Measurements from ENCODE around the gene MAPRE3.

Gene MAPRE3

DNA sequence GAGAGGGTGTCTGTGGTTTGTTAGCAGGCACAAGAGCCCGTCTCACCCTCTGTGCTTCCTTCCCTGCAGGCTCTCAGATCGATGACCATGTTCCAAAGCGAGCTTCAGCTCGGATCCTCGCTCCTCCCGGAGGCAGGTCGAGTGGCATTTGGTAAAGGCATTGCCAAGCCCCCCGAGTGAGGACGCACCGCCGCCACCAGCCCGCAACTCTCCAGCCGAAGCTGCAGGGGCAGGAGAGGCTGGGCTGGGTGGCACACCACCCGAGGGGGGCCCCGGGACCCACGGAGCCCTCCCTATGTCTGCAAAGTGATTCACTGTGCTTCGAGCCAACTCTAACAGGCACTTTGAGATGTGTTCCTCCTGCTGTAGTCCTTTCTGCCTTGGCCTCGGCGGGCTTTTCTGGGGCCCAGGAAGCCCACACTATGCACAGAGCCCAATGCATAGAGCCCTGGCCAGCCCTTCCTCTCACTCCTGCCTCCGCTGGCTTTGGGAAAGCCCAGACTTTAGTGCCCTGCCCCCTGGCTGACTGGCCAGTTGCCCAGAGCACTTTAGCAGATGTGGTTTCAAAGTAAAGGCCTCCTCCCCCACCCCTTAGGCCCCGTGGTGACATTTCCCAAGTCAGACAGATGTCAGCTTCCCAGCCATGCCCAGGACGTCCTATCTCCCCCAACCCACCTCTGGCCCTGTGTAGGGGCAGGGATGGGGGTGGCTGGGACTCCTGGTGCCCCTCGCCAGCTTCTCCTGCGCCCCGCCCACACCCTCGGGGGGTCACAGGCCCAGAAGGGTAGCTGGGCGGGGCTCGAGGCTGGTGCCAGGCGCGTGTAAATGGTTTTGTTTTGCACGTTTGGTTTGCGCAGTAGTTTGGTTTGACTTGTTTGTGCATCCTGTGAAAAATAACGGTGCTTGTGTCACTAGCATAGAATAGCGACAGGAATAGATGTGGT is 23.3 kb upstream of the MAPRE3 start:
- no peak for FAIRE-seq
- DNase-seq (ENCODE audit: extremely low spot score, insufficient read length, low read depth): no peak

- FAIRE-seq (no peak), DNase-seq (ENCODE audit: extremely low spot score, insufficient read length, low read depth) (no peak)
Measured at GRCh38 chr2:26948800-26949199, 21.6 kb upstream of the MAPRE3 start.

DNA sequence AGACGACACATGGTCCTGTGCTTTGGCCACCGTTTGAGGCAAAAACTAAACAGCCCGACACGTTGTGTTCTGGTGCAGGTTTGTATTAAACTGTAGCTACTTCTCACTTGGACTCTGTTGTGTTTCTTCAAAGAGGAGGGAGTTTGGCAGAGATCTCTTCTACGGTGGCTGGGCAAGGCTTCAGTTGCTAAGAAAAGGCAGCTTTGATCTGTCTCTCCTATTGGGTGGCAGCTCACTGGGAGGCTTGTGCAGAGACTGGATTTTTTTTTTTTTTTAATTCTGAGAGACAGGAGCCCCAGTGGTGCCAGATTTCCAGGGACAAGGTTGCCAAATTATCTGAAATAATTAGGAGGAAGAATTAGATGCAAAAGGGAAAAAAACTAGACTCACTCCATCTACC is 20.2 kb upstream of the MAPRE3 start:
- DNase-seq (ENCODE audit: extremely low spot score, insufficient read length, low read depth): no peak
- no peak for FAIRE-seq

GRCh38 chr2:26951236-26951635 is 19.2 kb upstream of the MAPRE3 start:
- FAIRE-seq (no peak), DNase-seq (ENCODE audit: extremely low spot score, insufficient read length, low read depth) (no peak)

GRCh38 chr2:26952374-26952773 is 18.1 kb upstream of the MAPRE3 start:
- DNase-seq (ENCODE audit: extremely low spot score, insufficient read length, low read depth) (no peak), FAIRE-seq (no peak)

DNA sequence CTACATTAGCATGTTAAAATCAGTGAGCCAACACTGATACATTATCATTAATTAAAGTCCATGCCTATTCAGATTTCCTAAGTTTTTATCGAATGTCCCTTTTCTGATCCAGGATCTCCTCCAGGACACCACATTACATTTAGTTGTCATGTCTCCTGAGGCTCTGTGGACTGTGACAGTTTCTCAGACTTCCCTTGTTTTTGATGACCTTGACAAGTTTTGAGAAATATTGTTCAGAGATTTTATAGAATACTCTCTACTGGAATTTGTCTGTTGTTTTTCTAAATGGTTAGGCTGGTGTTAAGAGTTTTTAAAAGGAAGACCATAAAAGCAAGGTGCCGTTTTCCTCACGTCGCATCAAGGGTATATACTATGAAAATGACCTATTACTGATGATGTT is 16.3 kb upstream of the MAPRE3 start:
- no peak for FAIRE-seq
- no peak for DNase-seq (ENCODE audit: extremely low spot score, insufficient read length, low read depth)

- FAIRE-seq (no peak), DNase-seq (ENCODE audit: extremely low spot score, insufficient read length, low read depth) (no peak)
Measured at GRCh38 chr2:26957041-26957440, 13.4 kb upstream of the MAPRE3 start.

DNA sequence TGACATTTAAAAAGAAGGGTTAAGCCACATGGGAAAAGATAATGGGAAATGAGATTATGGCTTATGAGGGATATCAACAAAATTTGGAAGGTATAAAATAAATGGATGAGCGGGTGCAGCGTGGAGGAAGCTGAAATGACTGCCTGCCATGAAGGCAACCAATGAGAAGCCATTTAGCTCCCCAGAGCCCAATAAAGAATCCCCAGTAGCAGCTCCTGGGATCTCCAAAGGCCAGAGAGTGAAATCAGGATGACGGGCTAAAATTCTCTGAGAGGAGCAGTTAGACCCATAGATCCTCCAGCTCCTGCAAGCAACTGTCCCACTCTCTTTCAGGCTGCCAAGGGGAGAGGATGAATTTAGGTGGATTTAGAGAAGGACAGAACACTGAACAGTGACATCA is 12.9 kb upstream of the MAPRE3 start:
- DNase-seq (ENCODE audit: extremely low spot score, insufficient read length, low read depth) (no peak), FAIRE-seq (no peak)

GRCh38 chr2:26959331-26959730 is 11.1 kb upstream of the MAPRE3 start:
- DNase-seq (ENCODE audit: extremely low spot score, insufficient read length, low read depth) (no peak), FAIRE-seq (no peak)

DNA sequence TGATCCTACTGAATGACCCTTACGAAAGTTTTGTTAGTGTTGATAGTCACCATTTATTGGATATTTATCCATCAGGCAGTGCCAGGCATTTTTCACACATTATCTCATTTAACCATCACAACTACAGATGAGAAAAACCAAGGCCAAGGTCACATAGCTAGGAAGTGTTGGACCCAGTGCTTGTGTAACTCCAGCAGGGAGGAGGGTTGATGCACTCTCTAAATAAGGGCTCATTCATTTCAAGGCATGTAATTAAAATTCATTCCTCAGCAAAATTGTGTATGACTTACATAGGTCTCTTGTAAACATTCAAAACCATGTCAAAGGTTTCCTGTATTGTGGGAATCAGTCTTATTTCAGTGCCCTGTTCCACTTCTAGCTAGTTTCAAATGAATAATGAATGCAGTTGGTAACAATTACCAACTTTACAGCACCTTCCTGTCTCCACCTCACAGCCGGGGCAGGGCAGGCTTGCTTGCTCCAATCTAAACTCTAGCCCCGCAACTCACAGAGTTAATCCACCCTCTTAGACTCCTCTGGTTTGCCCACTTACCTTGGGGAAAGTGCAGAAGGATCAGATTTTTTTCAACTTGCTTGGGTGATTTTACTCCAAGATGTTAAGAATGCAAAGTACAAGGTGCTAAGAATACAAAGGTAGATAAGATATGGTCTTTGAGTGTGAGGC is 5.8 kb upstream of the MAPRE3 start:
- no peak for DNase-seq (ENCODE audit: extremely low spot score, insufficient read length, low read depth)

DNA sequence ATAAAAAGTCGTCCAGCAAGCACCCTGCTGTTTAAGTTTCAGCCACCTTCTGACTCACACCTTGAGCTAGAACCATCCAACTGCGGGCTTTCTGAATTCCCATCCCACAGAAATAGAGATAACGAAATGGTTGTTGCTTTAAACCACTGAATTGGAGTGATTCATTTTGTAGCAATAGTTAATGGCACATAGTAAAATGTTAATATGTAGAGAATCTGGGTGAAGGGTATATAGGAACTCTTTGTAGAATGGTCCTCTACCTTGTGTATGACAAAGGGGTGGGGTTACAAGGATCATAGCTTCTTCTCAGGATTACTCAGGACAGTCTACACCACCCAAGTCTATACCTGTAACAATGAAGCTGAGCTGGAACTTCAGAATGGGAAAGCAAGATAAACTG is 2.4 kb upstream of the MAPRE3 start:
- no peak for FAIRE-seq
- DNase-seq (ENCODE audit: extremely low spot score, insufficient read length, low read depth): no peak

More for the DNA sequence above, 5.8 kb upstream of the MAPRE3 start:
- FAIRE-seq: no peak

- DNase-seq (ENCODE audit: extremely low spot score, insufficient read length, low read depth) (no peak), FAIRE-seq (no peak)
Measured at GRCh38 chr2:26969077-26969844, 1.2 kb upstream of the MAPRE3 start.

- DNase-seq (ENCODE audit: extremely low spot score, insufficient read length, low read depth): no peak
- no peak for FAIRE-seq
Measured at GRCh38 chr2:26970928-26971627, 641 bp downstream of the MAPRE3 start.

DNA sequence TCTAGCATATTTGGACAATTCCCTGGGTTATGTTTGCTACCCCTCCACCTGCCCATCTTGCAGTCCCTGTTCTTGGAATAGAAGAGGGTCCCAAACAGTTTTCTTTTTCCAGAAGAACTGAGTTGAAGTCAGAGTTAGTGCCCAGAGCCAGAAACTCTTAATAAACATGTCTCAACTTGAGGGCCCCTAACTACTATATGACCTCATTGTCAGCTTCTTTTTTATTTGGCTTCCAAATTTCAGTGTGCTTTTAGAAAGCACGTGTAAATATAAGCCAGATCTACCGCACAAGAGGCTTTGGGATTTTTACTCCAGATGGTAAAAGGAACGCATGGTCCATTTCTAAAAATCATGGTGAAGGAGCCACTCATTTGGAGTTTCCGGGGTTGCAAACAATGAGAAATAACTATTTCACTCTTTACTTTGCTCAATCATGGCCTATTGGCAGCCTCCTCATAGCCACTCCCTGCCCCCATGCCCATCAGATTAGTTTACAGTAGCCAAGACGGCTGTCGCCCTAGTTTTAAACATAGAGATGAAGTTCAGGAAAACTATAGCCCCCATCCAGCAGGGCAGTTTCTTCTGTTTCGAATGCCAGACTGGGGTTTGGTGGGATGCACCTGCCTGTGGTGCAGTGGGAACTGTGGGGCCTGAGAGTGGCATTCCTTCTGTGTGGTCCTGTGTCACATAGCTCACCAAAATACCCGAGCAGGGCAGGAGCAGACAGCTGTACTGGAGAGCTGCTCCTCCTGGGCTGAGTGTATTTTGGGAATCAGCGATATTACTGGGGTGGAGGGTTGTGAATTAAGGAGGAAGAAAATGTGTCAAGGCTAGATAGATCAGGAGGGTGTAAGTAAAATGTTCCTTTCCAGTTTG is 1.7 kb downstream of the MAPRE3 start:
- DNase-seq (ENCODE audit: extremely low spot score, insufficient read length, low read depth): no peak

DNA sequence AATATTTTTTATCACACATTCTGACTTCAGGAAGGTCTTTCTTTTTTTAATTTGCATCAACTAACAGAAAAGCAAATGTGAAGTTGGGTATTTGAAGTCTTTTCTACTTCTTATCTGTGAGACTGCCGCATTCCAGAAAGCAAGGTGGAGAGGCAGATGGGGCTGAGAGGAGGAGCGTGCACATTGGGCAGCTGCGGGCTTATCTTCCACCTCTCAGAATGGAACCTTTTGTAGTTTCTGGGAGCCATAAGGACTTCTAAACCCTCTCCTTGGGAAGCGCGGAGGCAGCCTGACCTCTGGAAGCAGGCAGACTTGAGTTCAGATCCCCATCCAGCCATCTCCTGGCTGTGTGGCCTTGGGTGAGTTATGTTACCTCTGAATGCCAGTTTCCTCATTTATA is 3.9 kb downstream of the MAPRE3 start:
- no peak for DNase-seq (ENCODE audit: extremely low spot score, insufficient read length, low read depth)
- no peak for FAIRE-seq

More for the DNA sequence above, 1.7 kb downstream of the MAPRE3 start:
- FAIRE-seq: no peak

GRCh38 chr2:26975102-26975501 is 4.7 kb downstream of the MAPRE3 start:
- FAIRE-seq (no peak), DNase-seq (ENCODE audit: extremely low spot score, insufficient read length, low read depth) (no peak)

GRCh38 chr2:26975656-26976055 is 5.2 kb downstream of the MAPRE3 start:
- DNase-seq (ENCODE audit: extremely low spot score, insufficient read length, low read depth): no peak
- FAIRE-seq: no peak

- FAIRE-seq (no peak), DNase-seq (ENCODE audit: extremely low spot score, insufficient read length, low read depth) (no peak)
Measured at GRCh38 chr2:26976237-26976636, 5.8 kb downstream of the MAPRE3 start.

DNA sequence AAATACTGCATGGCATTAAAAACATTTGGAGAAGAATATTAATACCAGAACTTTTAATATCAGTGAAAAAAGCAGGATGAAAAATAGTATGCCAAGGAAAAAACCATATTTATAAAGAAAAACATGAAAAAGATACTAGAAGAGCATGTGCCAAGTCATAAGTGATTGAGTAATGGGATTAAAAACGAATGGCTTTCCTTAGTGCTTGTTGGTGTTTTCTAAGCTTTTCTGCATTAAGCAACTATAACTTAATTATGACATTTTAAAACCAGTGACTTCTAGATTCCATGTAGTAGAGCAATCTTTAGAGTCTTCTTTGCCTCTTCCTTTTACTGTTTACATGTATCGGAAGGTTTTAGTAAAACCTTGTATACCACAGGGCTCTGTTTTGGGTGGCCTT is 6.6 kb downstream of the MAPRE3 start:
- no peak for FAIRE-seq
- no peak for DNase-seq (ENCODE audit: extremely low spot score, insufficient read length, low read depth)
